MCF 10A (cell line): ENCODE results near the gene SNX1. TPM values are rescaled to one million over a fixed set of nuclear protein-coding genes. Genes with fewer than 3 reads are reported as not detected.

ENCODE experiments used
- Bru-seq: library from RNA; stranded (reverse); fragments of 400-500 nt; gene quantifications from one replicate; lab custom pipeline; 2021; lab: Mats Ljungman, UMichigan
- BruChase-seq, 2 experiments: library from RNA; stranded (reverse); fragments of 400-500 nt; gene quantifications; one replicate each; lab custom pipeline; 2021; lab: Mats Ljungman, UMichigan
- BruUV-seq: library from RNA; stranded (reverse); fragments of 400-500 nt; replicated peaks from 2 replicates; lab custom pipeline; 2021; lab: Mats Ljungman, UMichigan
- CTCF ChIA-PET: fragments of 300-600 bp; sonication (Branson Sonifier 250); formaldehyde crosslinking; extraction: SDS; loops from one replicate; lab custom pipeline; 2021; ENCODE audit warnings: antibody characterized with exemption, inconsistent platforms; lab: Yijun Ruan, JAX
- POLR2A ChIA-PET: fragments of 300-600, 350-650 bp; sonication (Branson Sonifier 250); formaldehyde crosslinking; extraction: SDS; loops from one replicate; lab custom pipeline; 2020; ENCODE audit warnings: antibody characterized with exemption, inconsistent platforms; lab: Yijun Ruan, JAX
- DNase-seq: peaks from one replicate; pipeline ENCODE4 v3.0.0-alpha.2; 2018; ENCODE audit not compliant: unreplicated experiment
- H3K27ac Mint-ChIP-seq: one replicate; pipeline ENCODE4 v1.8.0; 2022; ENCODE audit warnings: mild to moderate bottlenecking, low read depth, mixed read lengths; ENCODE audit not compliant: unreplicated experiment
- H3K27me3 Mint-ChIP-seq: one replicate; pipeline ENCODE4 v1.8.0; 2022; ENCODE audit warnings: mixed read lengths; ENCODE audit not compliant: insufficient read depth, unreplicated experiment
- H3K36me3 Mint-ChIP-seq: one replicate; pipeline ENCODE4 v1.8.0; 2022; ENCODE audit warnings: mild to moderate bottlenecking, moderate library complexity, mixed read lengths; ENCODE audit not compliant: insufficient read depth, unreplicated experiment
- H3K4me1 Mint-ChIP-seq: one replicate; pipeline ENCODE4 v1.8.0; 2022; ENCODE audit warnings: mixed read lengths; ENCODE audit not compliant: insufficient read depth, unreplicated experiment
- H3K4me3 Mint-ChIP-seq: one replicate; pipeline ENCODE4 v1.8.0; 2022; ENCODE audit warnings: mild to moderate bottlenecking, moderate library complexity, mixed read lengths; ENCODE audit not compliant: unreplicated experiment
- H3K9me3 Mint-ChIP-seq: one replicate; pipeline ENCODE4 v1.8.0; 2022; ENCODE audit warnings: mixed read lengths; ENCODE audit not compliant: unreplicated experiment
- intact Hi-C: fragments of 100-400 bp; cut with micrococcal nuclease; formaldehyde crosslinking; loops from 2 replicates; pipeline ENCODE4 v1.14.1; 2022
- long read RNA-seq: library from polyadenylated mRNA; stranded (forward); transcript quantifications from one replicate; pipeline ENCODE4 v2.0.0, GENCODE V29; 2022
- total RNA-seq: library from RNA; stranded (reverse); gene quantifications from 2 replicates; pipeline ENCODE4 v1.2.3, GENCODE V29; 2022
- TF ChIP-seq, protein P1 (sequence below): fragments of 200-600 bp; IDR thresholded peaks from one replicate; pipeline ENCODE4 v1.8.0; 2022; ENCODE audit warnings: antibody characterized with exemption, mild to moderate bottlenecking; ENCODE audit not compliant: unreplicated experiment

Gene SNX1
- total RNA-seq (70.2 and 83.6 TPM in 2 replicates), Bru-seq, nascent RNA (percentile 79 among the genes with signal in this experiment), BruChase-seq, experiment 1, labeled RNA remaining after a 6-hour chase (percentile 85 among the genes with signal in this experiment), BruChase-seq, experiment 2, labeled RNA remaining after a 2-hour chase (percentile 79 among the genes with signal in this experiment)
- long read RNA-seq, transcript SNX1-208 (15 exons, 1,971 nt): major isoform, 152 of 215 reads
- long read RNA-seq, partial matches to known transcripts: 24 of 215 reads
- long read RNA-seq, other reads (novel, unspliced or antisense): 35 of 215 reads

DNA sequence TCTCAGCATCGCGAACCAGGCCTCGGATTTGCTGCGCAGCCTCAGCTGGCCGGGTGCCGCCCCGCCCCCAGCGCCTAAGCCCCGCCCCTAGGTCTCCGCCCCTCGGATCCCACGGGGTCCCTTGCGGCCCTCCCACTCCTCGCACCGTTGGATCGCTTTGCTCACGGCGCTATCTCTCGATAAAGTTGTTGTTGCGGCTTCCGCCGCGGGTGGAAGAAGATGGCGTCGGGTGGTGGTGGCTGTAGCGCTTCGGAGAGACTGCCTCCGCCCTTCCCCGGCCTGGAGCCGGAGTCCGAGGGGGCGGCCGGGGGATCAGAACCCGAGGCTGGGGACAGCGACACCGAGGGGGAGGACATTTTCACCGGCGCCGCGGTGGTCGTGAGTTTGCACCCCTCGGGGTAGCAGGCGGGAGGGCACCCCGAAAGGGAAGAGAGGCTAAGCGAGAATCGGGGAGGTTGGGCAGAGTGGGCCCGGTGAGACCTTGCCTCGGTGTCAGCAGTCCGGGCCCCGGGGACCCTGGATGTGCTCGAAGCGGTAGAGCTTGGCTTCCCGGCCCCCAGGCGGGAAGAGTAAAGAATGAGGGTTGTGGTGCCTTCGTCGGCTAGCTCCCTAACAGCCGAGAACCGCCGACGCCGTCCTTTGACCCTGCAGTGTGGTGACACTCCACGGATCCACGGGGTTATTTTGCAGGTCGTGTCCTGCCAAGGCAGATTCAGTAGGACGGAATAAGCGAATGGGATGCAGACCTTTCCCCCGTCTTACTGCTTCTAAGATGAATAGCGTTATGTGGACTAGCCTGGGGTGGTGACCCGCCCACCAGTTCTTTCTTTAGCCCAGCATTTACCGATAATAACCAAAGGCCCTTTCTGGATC is at the start of gene SNX1:
Gene SNX1 (plus strand): TSS at position 188 of the 873 bp plus-strand sequence. CDS start 32 bp downstream, at position 220.
- H3K9me3 Mint-ChIP-seq: no peaks in the 10 kb centered on the region
- POLR2A ChIA-PET: interaction anchor here (0.6 to 4.9 kb wide), 17 partner anchors 9 to 1722 kb away, joined by 3 to 64 read pairs (median 5); partner anchors contain the start of genes PPIB and RPS27L
- H3K27ac Mint-ChIP-seq: peak within 1 kb of the TSS; percentile 98
- H3K4me3 Mint-ChIP-seq: peak within 1 kb of the TSS; percentile 92
- H3K4me1 Mint-ChIP-seq: peaks cover 20% of the 10 kb centered on the region
- TF ChIP-seq, protein P1, sequence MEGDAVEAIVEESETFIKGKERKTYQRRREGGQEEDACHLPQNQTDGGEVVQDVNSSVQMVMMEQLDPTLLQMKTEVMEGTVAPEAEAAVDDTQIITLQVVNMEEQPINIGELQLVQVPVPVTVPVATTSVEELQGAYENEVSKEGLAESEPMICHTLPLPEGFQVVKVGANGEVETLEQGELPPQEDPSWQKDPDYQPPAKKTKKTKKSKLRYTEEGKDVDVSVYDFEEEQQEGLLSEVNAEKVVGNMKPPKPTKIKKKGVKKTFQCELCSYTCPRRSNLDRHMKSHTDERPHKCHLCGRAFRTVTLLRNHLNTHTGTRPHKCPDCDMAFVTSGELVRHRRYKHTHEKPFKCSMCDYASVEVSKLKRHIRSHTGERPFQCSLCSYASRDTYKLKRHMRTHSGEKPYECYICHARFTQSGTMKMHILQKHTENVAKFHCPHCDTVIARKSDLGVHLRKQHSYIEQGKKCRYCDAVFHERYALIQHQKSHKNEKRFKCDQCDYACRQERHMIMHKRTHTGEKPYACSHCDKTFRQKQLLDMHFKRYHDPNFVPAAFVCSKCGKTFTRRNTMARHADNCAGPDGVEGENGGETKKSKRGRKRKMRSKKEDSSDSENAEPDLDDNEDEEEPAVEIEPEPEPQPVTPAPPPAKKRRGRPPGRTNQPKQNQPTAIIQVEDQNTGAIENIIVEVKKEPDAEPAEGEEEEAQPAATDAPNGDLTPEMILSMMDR: no peak
- intact Hi-C loops: loop anchor here (2.0 kb wide), 1 partner anchor 57 kb away; no protein-coding TSS in a partner anchor
- DNase-seq: peak; percentile 93
- H3K36me3 Mint-ChIP-seq: peaks cover 29% of the 10 kb centered on the region
- CTCF ChIA-PET: interaction anchor here (0.6 to 0.9 kb wide), 2 partner anchors 15 to 57 kb away, joined by 3 to 5 read pairs; no protein-coding TSS in a partner anchor
- H3K27me3 Mint-ChIP-seq: no peaks in the 10 kb centered on the region
- TSS peak; percentile 43 for BruUV-seq

- Mint-ChIP-seq H3K9me3 (no peaks in the 10 kb centered on the region), H3K27ac (no peak within 1 kb of the TSS), H3K27me3 (peaks cover 12% of the 10 kb centered on the region), H3K4me1 (peaks cover 5% of the 10 kb centered on the region), H3K36me3 (no peaks in the 10 kb centered on the region), H3K4me3 (peak within 1 kb of the TSS; percentile 62)
- ChIA-PET POLR2A (interaction anchor here (0.8 to 3.2 kb wide), 9 partner anchors 29 to 294 kb away, joined by 3 to 23 read pairs (median 7); partner anchors contain the start of genes CIAO2A and HERC1), CTCF (interaction anchor here (0.5 to 6.3 kb wide), 42 partner anchors 8 to 787 kb away, joined by 3 to 109 read pairs (median 4); no protein-coding TSS in a partner anchor)
- BruUV-seq: no TSS peak
- intact Hi-C loops: loop anchor here (1.0 to 5.0 kb wide), 5 partner anchors 42 to 294 kb away; partner anchors contain the start of gene HERC1
- TF ChIP-seq, protein P1: peak; percentile 86
- DNase-seq: peak; percentile 72
Measured at GRCh38 chr15:64046421-64047153, 49.2 kb upstream of the SNX1 start, which contains the start of gene DAPK2. Gene DAPK2 (minus strand): TSS chr15:64046485. CDS start chr15:64040261, 6,224 bp downstream.

- intact Hi-C loops: loop anchor here (5.0 kb wide), 1 partner anchor 217 kb away; the partner anchor contains the start of gene HERC1
- H3K27ac Mint-ChIP-seq: no peak overlapping the region
Measured at GRCh38 chr15:64048781-64049460, 46.9 kb upstream of the SNX1 start.

More at GRCh38 chr15:64048781-64049460, 46.9 kb upstream of the SNX1 start:
- H3K36me3 Mint-ChIP-seq: no peaks in the 10 kb centered on the region
- H3K27me3 Mint-ChIP-seq: peaks cover 12% of the 10 kb centered on the region
- H3K4me1 Mint-ChIP-seq: peaks cover 5% of the 10 kb centered on the region
- no peak overlapping the region for H3K4me3 Mint-ChIP-seq
- TF ChIP-seq, protein P1: no peak
- BruUV-seq: no TSS peak
- no peak for DNase-seq
- no peaks in the 10 kb centered on the region for H3K9me3 Mint-ChIP-seq
- ChIA-PET CTCF (interaction anchor here (1.2 to 6.3 kb wide), 4 partner anchors 99 to 296 kb away, joined by 3 to 109 read pairs (median 22); no protein-coding TSS in a partner anchor), POLR2A (interaction anchor here (1.2 kb wide), 1 partner anchor 216 kb away, joined by 3 read pairs; no protein-coding TSS in a partner anchor)
